Measurements from ENCODE around the gene CIRBP. TPM values are rescaled to one million over a fixed set of nuclear protein-coding genes. Genes with fewer than 3 reads are reported as not detected.

CIRBP gene
- total RNA-seq, 1 experiment from 2014 or later: 263 TPM

DNA sequence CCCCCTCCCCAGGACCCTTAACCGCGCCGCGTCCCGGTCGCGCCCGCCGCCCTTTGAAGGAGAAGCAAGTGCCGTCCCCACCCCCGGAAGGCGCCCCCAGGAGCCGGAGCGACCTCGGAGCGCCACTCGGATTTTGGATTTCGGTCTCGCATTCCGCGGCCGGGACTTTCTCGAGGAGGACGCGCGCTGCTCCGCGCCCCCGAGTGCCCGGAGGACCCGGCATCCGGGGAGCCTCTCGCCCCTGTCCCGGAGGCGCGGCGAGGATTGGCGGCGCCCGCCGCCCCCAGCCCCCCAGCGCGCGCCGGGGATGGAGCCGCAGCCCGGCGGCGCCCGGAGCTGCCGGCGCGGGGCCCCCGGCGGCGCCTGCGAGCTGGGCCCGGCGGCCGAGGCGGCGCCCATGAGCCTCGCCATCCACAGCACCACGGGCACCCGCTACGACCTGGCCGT, 19.1 kb upstream of the CIRBP start:
- no peak overlapping the region for H3K56ac ChIP-seq (ENCODE audit: insufficient read length, low read depth, low read length)
- H2AK5ac ChIP-seq (ENCODE audit: insufficient read length, low read length): no peak overlapping the region
- no peak for DNase-seq
- H3K9ac ChIP-seq (ENCODE audit: extremely low read depth, insufficient read length, low read length): peak overlapping the region; percentile 72
- no peaks in the 10 kb centered on the region for H3K9me3 ChIP-seq (ENCODE audit: control insufficient read depth, low read depth, low read length)
- no peak overlapping the region for H3K27ac ChIP-seq (ENCODE audit: insufficient read length, low read depth, low read length)
- no peak overlapping the region for H2AFZ ChIP-seq (ENCODE audit: low read length)
- no peak overlapping the region for H3T11ph ChIP-seq (ENCODE audit: low read length)
- H2BK5ac ChIP-seq (ENCODE audit: insufficient read length, low read length): no peak overlapping the region
- H3K18ac ChIP-seq (ENCODE audit: insufficient read length, low read depth, low read length): no peak overlapping the region
- no peaks in the 10 kb centered on the region for H3K27me3 Mint-ChIP-seq (ENCODE audit: low read depth)
- H3K36me3 Mint-ChIP-seq (ENCODE audit: insufficient read depth in 1 of 3, low read depth in 3 of 3): peaks cover 15 to 32% (median 22%) of the 10 kb centered on the region in 3 experiments; a peak in 6 of 7 replicates
- no peak overlapping the region for H4K5ac ChIP-seq (ENCODE audit: insufficient read length, low read depth, low read length)
- no peak overlapping the region for H2BK20ac ChIP-seq (ENCODE audit: low read depth, low read length, poor library complexity, severe bottlenecking)
- peaks cover 11% of the 10 kb centered on the region; the same call in 1 of the 2 replicates for H3K79me2 ChIP-seq (ENCODE audit: insufficient read depth, low read length)
- no peak overlapping the region for H2BK15ac ChIP-seq (ENCODE audit: low read depth, low read length)
- H3K27me3 ChIP-seq (ENCODE audit: insufficient read depth, low read length): no peaks in the 10 kb centered on the region
- H2BK120ac ChIP-seq (ENCODE audit: low read depth, low read length, poor library complexity, severe bottlenecking): no peak overlapping the region
- H3K4ac ChIP-seq (ENCODE audit: low read depth, low read length): no peak overlapping the region
- no peaks in the 10 kb centered on the region; a peak in 1 of 5 replicates for H3K9me3 Mint-ChIP-seq
- H4K8ac ChIP-seq (replicated peaks; ENCODE audit: insufficient read length, low read depth, low read length): no peak overlapping the region
- H3K4me2 ChIP-seq (ENCODE audit: insufficient read depth, insufficient read length, low read length): peak overlapping the region; percentile 41
- H3K27ac Mint-ChIP-seq: no peak overlapping the region; a peak in 1 of 7 replicates
- H3K4me3 Mint-ChIP-seq: peak overlapping the region; percentile 72 to 88
- no peak overlapping the region for H2BK12ac ChIP-seq (ENCODE audit: insufficient read length, low read depth, low read length)
- H3K23ac ChIP-seq (ENCODE audit: insufficient read length, low read depth, low read length): no peak overlapping the region
- H3K79me1 ChIP-seq (ENCODE audit: insufficient read depth, low read depth, low read length, poor library complexity, severe bottlenecking): no peaks in the 10 kb centered on the region
- no peaks in the 10 kb centered on the region; the same call in 1 of the 2 replicates for H3K4me1 ChIP-seq (ENCODE audit: insufficient read depth, low read length)
- no peaks in the 10 kb centered on the region for H4K20me1 ChIP-seq (ENCODE audit: control insufficient read depth, insufficient read depth, insufficient read length)
- TF ChIP-seq CTCF (conservative IDR thresholded peaks at IDR 0.05): no peak
- peaks cover 12% of the 10 kb centered on the region for H3K23me2 ChIP-seq (ENCODE audit: insufficient read length, low read depth, low read length, poor library complexity, severe bottlenecking)
- H3K14ac ChIP-seq (ENCODE audit: insufficient read depth, low read length): peak overlapping the region; percentile 80
- no peak overlapping the region for H4K91ac ChIP-seq (ENCODE audit: insufficient read length, low read depth, low read length)
- peaks cover 0 to 19% of the 10 kb centered on the region in 2 experiments; a peak in 1 of 4 replicates for H3K4me1 Mint-ChIP-seq
- WGBS (ENCODE audit: extremely low coverage, insufficient read length, low lambda C conversion rate): no CpG with 5 or more reads among the region's 67 CpGs
